ENCODE measurements around the gene PKD1.

The PKD1 gene

DNA sequence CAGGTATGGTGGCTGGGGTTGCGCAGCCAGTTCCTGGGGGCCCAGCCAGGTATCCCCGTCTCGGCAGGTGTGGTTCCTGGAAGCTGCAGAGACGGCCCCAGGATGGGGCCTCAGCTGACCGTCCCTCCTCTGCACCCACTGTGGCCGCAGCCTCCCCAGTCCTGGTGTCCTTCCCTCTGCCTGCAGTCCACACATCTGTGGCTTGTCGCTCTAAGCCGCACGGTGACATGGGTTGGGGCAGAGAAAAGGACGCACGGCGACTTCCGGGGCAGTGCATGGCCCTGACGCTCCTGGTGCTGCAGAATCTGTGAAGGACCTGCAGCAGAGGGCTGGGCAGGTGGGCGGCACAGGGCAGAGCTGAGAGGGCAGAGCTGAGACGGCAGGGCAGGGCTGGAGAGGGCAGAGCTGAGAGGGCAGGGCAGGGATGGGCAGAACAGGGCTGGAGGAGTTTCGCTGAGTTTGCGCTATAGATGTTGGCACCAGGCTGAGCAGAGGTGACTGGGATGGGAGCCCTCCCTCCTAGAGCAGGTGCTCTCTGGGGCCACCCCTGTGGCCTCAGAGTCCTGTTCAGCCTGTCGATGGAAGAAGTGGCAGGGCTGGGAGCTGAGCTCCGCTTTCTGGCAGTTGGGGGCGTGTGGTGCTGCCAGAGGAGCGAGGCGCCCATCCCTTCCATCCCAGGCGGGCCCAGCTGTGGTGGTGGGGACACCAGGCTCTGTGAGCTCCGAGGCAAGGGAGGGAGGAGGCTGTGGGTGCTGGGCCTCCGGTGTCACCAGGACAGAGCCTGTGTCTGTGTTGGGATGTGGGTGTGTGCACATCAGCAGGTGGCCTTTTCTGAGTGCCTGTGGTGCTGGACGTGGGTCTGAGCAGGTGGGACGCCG is 64.9 kb downstream of the PKD1 start:
- DNase-seq, result no peak

DNA sequence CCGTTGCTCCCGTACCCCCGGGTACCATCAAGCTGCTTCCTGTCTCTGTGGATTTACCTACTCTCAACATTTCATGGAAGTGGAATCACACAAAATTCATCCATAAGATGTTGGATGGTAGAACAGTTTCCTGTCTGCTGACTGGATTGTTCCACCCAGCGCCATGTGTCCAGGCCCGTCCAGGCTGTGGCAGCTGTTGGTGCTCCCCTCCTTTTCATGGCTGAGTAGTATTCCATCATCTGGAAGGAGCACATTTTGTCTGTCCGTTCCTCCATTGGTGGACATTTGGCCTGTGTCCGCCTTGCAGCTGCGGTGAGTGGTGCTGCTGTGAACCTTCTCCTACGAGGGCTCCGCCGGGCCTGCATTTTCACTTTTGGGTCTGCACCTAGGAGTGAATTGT is 69.6 kb downstream of the PKD1 start:
- DNase-seq, result no peak

DNA sequence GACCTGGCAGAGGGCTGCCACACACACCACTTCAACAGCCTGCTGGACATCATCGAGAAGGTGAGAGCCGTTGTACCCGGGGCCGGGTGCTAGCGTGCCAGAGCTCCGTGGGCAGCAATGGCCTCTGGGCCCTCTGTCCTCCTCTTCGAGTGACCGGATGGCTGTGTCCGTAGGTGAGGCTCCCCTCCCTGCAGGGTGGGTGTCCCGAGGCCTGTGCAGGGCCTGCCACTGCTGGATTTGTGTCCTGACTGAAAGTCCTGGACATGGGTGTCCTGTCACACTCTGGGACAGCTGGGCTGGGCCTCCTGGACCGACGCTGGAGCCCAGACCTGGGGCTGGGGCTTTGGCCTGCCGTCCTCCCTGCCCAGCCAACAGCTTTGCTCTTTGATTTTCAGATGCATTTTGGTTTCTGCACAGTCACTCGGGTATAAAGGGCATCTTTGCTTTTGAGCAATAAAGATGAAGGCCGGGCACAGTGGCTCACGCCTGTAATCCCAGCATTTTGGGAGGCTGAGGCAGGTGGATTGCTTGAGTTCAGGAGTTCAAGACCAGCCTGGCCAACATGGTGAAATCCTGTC is 71.2 kb downstream of the PKD1 start:
- no peak for DNase-seq

DNA sequence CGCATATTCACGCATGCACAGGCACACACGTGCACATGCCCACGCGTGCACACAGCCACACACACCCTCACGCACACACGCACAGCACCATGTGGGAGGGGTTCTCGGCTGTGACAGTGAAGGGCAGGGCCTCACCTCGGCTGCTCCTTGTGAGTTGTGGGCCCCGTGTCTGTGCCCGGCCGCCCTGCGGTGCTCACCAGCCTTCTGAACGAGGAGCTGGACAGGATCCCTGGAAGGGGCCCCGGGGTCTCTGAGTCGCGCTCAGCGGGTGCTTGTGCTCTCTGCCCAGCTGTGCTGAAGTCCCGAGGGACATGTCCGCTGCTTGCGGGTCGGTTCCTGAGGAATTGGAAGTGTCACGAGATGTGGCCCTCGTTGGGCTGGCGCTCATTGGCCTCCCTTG is 71.8 kb downstream of the PKD1 start:
- DNase-seq, result no peak

DNA sequence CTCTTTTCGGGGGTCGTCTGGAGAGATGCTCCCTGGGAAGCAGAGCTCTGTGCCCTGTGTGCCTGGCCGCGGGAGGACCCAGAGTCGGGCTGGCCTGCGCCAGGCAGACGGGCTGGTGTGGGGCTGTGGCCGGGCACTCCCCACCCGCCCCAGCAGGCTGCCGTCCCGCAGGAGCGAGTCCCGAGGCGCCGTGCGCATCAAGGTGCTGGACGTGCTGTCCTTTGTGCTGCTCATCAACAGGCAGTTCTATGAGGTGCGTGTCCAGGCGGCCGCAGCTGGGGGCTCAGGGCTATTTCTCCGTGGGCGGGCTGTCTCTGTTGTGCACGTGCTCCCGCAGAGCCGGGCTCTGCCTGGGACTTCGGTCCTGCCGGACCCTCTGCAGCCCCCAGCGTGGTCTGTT is 72.9 kb downstream of the PKD1 start:
- no peak for DNase-seq

DNA sequence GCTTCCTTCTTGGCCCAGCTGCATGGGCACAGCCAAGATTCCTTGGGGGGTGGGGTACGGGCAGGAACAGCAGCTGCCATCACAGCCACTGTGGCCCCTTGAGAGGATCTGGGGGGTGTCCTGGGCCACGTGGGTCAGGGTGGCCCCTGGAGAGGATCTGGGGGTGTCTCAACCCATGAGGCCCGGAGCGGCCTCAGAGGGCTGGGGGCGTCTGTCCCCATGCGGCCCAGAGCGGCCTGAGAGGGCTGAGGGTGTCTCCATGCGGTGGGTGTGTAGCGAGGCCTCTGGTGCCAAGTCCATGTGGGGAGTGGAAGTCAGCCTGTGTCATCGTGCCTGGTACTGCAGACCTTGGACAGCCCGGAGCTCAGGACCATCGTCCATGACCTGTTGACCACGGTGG is 74.2 kb downstream of the PKD1 start:
- DNase-seq, result no peak

DNA sequence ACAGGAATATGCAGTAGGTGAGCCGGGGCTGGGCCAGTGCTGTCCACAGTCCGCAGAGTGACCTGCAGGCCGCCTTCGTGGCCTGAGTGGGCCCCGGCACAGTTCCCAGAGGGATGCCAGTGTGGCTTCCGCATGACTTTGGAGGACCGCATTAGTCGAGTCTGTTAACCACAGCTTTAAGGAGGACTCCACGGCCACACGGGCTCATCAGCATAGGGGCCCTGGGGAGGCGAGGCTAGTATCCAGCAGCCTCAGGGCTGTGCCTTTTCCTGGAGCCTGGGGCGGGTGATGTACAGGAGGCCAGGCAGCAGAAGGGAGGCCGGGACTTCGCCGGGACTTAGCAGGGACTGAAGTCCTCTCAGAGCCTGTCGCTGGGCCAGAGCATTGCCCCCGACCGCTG is 74.7 kb downstream of the PKD1 start:
- no peak for DNase-seq

DNA sequence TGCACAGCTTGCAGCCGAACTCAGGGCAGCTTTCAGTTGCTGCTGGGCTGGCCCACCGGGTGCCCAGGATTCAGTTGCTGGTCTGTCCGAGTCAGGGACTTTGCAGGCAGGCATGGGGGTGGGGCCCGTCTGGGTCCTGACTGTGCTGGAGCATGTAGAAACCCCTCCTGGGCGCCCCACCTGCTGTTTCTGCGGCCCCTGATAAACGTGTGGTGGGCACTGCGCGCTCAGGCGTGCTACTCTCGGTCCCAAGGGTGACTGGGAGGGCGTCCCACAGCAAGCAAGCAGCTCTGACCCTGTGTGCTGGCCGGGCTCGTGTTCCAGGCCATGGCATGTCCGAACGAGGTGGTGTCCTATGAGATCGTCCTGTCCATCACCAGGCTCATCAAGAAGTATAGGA is 75.4 kb downstream of the PKD1 start:
- DNase-seq, result no peak

DNA sequence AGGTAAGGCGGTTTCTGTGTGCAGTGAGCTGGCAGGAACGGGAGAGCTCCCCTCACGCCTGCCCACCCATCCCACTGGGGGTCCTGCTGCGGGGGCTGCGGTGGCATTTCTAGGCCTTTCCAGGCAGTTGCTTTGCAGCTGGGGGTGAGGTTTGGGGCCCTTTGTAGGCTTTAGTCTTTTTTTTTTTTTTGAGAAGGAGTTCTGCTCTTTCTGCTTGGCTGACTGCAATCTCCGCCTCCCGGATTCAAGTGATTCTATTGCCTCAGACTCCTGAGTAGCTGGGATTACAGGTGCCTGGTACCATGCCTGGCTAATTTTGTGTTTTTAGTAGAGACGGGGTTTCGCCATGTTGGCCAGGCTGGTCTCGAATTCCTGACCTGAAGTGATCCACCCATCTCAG is 76.8 kb downstream of the PKD1 start:
- DNase-seq, result no peak

DNA sequence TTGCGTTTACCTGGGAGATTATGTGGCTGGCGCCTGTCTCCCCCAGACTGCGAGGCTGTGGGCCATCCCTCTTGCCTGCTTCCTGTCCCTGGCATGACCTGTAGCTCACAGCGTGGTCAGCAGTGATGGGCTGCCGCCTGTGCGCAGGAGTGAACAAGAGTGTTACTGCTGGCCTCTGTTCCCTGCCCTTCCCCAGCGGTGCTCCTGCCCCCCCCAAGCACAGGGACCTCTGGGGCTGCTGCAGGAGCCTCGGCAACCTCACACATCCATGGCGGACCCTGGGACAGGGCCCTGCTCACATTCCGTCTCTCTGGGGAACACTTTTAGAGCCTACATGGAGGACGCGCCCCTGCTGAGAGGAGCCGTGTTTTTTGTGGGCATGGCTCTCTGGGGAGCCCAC is 77.3 kb downstream of the PKD1 start:
- DNase-seq, result no peak

DNA sequence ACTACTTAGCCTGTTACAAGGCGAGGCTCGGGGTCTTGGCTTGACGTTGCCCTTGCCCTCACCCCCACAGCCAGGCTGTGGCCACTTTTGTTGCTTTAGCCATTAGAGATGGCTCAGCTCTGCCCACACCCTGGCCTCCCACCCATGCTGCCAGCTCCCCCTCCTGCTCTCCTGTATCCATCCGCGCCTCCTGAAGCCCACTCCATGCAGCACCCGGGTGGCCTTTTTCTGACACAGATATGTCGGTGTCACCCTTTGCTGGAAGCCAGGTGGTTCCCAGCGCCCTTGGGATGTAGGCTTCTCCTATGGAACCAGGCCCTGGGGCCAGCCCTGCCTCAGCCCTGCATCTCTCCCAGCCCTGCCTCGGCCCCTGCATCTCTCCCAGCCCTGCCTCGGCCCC is 78.3 kb downstream of the PKD1 start:
- no peak for DNase-seq

DNA sequence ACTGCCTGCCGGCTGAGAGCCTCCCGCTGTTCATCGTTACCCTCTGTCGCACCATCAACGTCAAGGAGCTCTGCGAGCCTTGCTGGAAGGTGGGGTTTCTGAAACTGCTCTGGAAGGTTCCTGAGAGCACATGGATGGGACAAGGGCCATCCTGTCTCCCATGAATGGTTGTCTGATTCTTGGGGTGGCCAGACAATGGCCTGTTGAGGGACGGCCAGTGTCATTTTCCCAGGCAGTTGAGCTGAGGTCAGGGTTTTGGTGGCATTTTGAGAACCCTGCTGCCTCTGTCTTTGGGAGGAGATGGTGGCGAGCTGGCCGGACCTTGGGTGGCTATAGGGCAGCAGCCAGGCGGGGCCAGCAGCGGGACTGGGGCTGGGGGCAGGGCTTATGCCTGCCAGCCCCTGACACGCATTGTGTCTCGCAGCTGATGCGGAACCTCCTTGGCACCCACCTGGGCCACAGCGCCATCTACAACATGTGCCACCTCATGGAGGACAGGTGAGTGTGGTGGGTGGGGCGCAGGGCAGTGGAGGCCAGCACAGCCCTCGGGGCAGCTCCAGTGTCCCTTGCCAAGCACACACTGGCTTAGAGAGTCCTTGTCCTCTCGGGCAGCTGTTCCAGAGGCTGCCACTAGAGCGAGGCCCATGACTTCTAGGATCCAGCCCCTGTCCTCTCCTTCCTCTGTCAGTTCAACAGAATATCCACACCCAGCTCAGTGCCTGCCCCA is 78.9 kb downstream of the PKD1 start:
- no peak for DNase-seq

DNA sequence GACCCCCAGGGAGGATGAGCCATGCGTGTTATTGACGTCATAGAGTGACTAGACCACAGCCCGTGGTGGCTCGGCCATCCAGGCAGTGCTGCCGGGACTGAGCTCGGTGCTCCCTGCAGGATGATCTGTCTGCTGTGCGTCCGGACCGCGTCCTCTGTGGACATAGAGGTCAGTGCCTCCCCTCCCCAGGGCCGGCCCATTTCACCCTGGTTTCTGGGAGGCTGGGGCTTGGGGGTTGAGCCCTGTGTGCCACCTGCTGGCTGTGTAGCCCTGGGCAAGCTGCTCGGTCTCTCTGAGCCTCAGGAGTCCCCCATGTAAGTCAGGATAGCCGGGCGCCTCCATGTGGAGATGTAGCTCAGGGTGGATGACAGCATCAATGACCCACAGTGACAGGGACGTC is 79.6 kb downstream of the PKD1 start:
- no peak for DNase-seq

DNA sequence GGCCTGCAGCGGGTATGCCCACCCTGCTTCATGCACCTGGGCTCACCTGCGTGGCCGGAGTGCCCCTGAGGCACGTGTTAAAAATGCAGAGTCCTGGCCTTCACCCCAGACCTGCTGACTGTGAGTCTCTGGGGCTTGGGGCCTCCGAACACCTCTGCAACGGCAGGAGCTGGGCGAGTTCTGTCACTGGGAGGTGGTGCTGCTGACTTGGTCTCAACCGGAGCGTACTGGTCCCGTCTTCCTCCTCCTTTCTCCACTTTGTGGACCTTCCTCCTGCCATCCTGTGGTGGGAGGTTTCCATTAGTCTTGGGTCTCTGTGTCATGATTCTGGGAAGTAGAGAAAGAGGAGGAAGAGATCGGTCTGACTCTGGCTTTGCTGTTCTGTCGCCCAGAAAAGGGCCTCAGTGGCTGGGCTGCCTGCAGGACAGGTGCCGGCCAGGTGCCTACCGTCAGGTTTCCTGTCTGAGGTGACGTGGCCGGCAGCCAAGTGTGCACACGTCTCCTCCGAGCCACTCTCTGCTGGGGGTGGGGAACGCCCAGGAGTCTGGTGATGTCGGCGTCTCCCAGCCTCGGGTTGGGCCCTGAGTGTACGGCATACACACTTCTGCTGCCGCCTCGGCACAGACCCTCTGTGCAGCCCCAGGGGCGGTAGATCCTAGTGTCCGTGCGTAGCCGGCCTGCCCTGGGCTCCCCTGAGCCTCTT is 81.0 kb downstream of the PKD1 start:
- peak; percentile 74 for DNase-seq

DNA sequence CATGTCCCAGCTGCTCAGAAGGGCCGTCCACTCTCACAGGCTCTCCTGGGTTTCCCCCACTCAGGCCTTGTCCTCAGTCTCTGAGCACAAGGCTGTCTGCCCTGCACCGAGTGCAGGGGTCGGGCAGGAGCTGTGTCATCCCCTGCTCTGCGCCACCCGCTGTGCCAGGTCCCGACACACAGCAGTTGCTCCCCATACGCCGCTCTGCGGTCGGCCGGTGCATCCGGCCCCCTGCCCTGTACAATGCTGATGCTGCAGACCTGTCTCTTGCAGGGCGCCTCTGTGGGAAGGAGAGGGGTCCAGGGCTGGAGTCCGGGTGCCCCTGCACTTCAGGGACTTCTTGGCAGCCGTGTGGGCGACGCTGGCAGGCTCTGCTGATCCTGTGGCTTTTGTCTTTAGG is 81.8 kb downstream of the PKD1 start:
- DNase-seq, result no peak

DNA sequence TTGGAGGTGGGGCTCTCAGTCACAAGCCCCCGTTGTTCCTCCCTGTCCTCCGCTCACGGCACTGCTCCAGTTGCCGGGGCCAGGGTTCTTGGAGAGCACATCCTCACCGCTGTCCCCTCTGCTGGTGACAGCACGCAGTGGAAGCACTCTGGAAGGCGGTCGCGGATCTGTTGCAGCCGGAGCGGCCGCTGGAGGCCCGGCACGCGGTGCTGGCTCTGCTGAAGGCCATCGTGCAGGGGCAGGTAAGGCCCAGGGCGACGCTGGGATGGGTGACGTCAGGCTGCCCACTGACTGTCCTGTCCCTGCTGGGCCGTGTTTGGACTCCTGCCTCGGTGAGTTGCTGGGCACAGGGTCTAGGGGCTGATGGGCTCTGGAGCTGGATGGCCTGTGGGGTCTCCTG is 82.5 kb downstream of the PKD1 start:
- no peak for DNase-seq

DNA sequence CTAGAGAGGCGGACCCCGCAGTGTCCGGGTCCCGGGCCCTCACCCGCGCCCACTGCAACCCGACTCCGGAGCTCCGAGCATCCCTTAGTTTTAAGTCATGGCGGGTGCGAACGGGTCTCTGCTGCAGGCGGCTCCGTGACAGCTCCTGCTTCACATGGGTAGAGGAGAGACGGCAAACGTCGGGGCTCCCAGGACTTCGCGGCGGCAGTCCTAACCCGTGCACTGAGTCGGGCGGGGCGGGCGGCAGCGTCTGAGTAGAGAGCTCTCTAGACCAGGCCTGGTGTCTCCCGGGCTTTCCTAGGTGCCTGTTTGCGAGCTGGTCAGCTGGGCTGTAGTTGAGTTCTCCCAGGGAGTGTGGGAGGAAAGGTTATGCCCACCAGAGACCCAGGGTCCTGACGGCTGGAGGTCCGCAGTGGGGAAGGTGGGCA is 87.6 kb downstream of the PKD1 start:
- no peak for DNase-seq

DNA sequence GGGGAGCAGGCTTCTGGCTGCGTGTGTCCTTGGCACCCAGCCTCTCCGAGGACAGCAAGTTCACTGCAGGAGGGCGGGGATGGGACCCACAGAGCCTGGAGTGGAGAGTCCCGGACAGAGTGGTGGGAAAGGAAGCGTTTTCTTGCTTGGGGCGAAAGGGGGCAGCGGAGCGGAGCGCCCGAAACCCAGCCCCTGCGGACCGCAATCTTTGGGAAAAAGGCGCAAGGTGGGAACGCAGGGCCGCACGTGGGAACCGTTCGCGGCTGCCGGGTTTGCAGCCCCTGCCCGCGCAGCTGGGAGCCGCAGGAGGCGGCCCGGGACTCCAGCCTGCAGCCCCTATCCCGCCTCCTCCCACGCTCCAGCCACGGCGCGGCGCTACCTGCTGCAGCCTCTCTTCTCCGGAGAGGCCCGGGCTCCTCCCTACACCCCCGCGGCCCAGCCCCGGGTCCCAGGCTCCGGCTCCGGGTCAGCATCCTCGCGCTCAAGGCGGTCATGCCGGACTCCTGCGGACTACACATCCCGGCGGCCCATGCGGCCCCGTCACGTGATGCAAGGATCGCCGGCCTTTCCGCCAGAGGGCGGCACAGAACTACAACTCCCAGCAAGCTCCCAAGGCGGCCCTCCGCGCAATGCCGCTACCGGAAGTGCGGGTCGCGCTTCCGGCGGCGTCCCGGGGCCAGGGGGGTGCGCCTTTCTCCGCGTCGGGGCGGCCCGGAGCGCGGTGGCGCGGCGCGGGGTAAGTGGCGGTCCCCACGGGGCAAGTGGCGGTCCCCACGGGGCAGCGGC is 88.2 kb downstream of the PKD1 start, which contains the start of the genes NTHL1 and TSC2:
Gene NTHL1 (minus strand): TSS at position 505 of the 786 bp plus-strand sequence. CDS start 11 bp downstream, at position 494.
Gene TSC2 (plus strand): TSS at position 656 of the 786 bp plus-strand sequence. CDS start 631 bp downstream, outside the sequence.
- peak; percentile 81 for DNase-seq

DNA sequence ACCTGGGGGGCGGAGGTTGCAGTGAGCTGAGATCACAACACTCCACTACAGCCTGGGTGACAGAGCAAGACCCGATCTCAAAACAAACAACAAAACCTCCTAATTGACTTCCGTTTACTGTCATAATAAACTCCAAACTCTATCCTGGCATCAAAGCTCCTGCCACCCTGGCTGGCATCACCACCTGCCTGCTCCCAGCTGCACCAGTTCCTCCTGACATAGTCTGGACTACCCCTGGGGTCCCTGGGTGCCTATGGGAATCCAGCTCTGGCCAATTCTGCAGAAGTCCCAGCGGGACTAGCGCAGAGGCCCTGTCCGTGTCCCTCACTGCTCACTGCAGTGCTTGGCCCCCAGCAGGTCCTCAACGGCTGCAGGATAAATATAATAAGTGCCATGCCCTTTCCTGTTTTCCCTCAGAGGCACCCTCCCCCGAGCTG is 88.8 kb downstream of the PKD1 start:
- DNase-seq, result no peak

DNA sequence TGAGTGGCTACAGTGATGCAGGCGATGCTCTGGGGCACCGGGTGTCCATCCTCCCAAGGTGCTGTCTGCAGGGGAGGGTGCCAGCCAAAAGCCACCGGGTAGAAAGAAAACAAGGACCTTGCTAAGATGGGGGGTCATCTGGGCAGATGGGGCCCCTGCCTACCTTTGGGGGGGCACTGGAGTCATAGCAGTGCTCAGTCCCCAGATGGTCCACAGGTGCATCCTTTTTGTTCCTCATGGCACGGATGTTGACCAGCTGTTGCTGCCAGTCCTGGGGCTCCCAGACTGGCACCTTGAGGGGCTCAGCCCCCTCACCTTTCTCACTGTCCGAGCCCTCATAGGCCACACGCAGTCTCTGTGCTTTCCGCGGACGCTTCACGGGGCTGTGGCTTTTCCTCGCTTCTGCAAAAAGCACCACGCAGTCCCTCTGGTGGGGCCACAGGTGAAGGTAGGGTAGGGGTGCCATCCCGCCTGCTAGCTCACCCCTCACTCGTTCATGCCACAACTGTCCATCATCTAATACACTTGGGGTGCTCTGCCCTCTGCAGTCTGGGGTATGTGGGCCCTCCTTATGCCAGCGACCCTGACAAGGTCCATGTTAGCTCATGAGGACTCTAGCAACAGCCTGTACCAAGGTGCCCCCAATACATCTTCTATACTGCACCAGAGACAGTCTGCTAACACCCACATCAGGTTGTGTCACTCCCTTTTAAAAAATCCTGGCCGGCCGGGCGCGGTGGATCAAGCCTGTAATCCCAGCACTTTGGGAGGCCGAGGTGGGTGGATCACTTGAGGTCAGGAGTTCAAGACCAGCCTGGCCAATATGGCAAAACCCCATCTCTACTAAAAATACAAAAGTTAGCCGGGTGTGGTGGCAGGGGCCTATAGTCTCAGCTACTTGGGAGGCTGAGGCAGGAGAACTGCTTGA is 89.5 kb downstream of the PKD1 start:
- no peak for DNase-seq

DNA sequence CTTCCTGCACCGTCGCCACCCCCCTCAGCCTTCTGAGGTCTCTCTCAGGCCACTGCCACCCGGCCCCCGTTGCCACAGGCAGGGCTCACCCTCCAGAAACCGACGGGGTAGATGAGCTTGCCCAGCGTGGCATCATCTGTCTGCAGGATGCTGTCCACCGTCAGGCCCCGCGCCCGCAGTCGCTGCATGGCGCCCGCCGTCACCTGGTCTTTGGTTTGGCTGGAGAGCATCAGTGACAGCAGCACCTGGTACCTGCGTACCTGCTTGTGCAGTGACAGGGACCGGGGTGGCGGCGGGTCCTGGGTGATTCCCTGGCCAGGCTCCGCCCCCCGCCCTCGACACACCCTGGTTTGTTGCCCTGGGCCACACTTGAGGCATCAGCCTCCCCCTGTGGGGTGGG is 91.2 kb downstream of the PKD1 start:
- DNase-seq, result no peak
